Activated T-cell treated with anti-CD3 and anti-CD28 coated beads, Interleukin-2, amount 50 U/mL, for 24 hours (primary cell): Measurements from ENCODE around the gene THAP9.

Experiments used
- DNase-seq: peaks from one replicate; pipeline ENCODE4 v3.0.0-alpha.2; 2020
- H3K27ac Mint-ChIP-seq: 2 replicates; pipeline ENCODE4 v1.8.0; 2020; ENCODE audit warnings: mild to moderate bottlenecking, mixed read lengths
- H3K27me3 Mint-ChIP-seq: 2 replicates; pipeline ENCODE4 v1.8.0; 2020; ENCODE audit warnings: mixed read lengths
- H3K36me3 Mint-ChIP-seq: 2 replicates; pipeline ENCODE4 v1.8.0; 2020; ENCODE audit warnings: low read depth, mixed read lengths
- H3K4me1 Mint-ChIP-seq: 2 replicates; pipeline ENCODE4 v1.8.0; 2020; ENCODE audit warnings: low read depth, mixed read lengths
- H3K4me3 Mint-ChIP-seq: 2 replicates; pipeline ENCODE4 v1.8.0; 2020; ENCODE audit warnings: mild to moderate bottlenecking, moderate library complexity, mixed read lengths
- H3K9me3 Mint-ChIP-seq: 2 replicates; pipeline ENCODE4 v1.8.0; 2020; ENCODE audit warnings: mixed read lengths

Gene THAP9

GRCh38 chr4:82957045-82957444, 56.5 kb downstream of the THAP9 start:
- no peak for DNase-seq
- Mint-ChIP-seq H3K9me3 (no peaks in the 10 kb centered on the region), H3K36me3 (peaks cover 64% of the 10 kb centered on the region), H3K4me3 (no peak overlapping the region), H3K27me3 (no peaks in the 10 kb centered on the region), H3K4me1 (peaks cover 10% of the 10 kb centered on the region), H3K27ac (no peak overlapping the region)

GRCh38 chr4:82965763-82966162, 65.2 kb downstream of the THAP9 start:
- Mint-ChIP-seq H3K4me3 (no peak overlapping the region), H3K36me3 (peaks cover 82% of the 10 kb centered on the region), H3K27ac (no peak overlapping the region), H3K9me3 (no peaks in the 10 kb centered on the region), H3K4me1 (peaks cover 1% of the 10 kb centered on the region), H3K27me3 (no peaks in the 10 kb centered on the region)
- no peak for DNase-seq

GRCh38 chr4:82968972-82969371, 68.4 kb downstream of the THAP9 start:
- H3K4me3 Mint-ChIP-seq: no peak overlapping the region
- DNase-seq: no peak
- peaks cover 81% of the 10 kb centered on the region for H3K36me3 Mint-ChIP-seq
- H3K27me3 Mint-ChIP-seq: no peaks in the 10 kb centered on the region
- peak overlapping the region; percentile 8 for H3K27ac Mint-ChIP-seq
- H3K4me1 Mint-ChIP-seq: no peaks in the 10 kb centered on the region
- H3K9me3 Mint-ChIP-seq: no peaks in the 10 kb centered on the region

- DNase-seq: no peak
- H3K27ac Mint-ChIP-seq: no peak overlapping the region
These were observed 68.9 kb downstream of the THAP9 start for GRCh38 chr4:82969414-82969813.

More at GRCh38 chr4:82969414-82969813, 68.9 kb downstream of the THAP9 start:
- Mint-ChIP-seq H3K36me3 (peaks cover 81% of the 10 kb centered on the region), H3K27me3 (no peaks in the 10 kb centered on the region), H3K4me1 (no peaks in the 10 kb centered on the region), H3K9me3 (no peaks in the 10 kb centered on the region), H3K4me3 (no peak overlapping the region)
